HG03460 (cell line): ENCODE data around the gene ISX.
"Not testable (repeated sequence)": the region's sequence is repeated elsewhere in the genome, so short reads cannot be mapped to it uniquely, and the experiment has no call there.

ENCODE experiments used
- ATAC-seq: cut with Tn5 transposase; IDR thresholded peaks from one replicate; pipeline ENCODE4 v1.9.1; 2021; ENCODE audit not compliant: unreplicated experiment

ISX gene

GRCh38 chr22:35065796-35066218, at the start of gene ISX:
ISX (plus strand) TSS chr22:35066158; CDS start chr22:35067088, 930 bp downstream.
- no peak for ATAC-seq

DNA sequence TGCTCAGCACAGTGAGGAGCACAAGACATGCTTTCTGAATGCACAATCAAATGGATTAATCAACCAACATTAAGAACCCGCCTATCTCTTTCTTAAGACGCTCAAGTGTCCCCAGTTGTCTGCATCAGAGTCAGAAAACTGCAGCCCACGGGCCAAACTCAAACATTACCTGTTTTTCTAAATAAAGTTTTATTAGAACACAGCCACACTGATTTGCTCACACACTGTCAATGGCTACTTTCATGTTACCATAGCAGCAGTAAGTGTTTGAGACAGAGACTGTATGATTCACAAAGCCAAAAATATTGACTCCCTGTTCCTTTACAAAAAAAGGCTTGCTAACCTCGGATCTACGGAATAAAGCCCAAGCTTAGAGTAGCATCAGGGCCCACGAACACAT, 49.0 kb upstream of the ISX start:
- ATAC-seq, result no peak

DNA sequence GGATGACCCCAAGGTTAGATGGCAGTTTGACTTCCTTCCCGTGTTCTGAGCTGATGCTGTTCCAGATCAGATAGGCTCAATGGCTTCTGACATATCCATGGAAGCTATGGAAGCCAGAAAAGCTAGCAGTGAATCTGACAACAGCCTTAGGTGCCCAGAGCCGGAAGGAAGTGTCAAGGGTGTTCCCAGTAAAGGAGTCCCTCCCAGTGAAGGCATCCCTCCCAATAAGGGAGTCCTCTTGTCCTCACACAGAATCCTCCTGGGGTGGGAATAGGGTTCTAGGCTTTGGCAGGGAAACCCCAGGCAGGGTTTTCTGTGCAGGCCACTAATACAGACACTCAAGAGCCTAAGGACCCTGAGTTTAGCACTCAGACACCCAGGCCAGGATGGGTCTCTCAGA, 47.0 kb upstream of the ISX start:
- no peak for ATAC-seq

- ATAC-seq, result no peak
These were observed 45.4 kb upstream of the ISX start for GRCh38 chr22:35020517-35020916.

DNA sequence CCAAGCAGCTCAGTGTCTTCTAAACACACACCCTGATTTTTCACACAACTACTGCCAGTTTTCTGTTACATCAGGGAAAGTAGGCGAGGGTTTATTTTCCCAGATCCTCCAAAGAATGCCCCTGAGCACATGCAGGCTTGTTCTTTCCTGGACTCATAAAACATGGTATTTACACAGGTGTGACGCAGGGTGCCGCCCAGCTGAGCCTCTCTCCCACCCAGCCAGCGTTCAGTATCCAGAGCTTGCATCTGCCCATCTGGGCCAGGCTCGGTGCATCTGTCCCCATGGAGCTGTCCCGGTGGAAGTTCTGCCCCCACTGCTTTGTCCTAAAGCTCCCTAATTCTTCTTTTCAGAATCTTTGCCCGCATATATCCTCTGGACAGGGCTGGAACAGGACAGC, 44.8 kb upstream of the ISX start:
- no peak for ATAC-seq

DNA sequence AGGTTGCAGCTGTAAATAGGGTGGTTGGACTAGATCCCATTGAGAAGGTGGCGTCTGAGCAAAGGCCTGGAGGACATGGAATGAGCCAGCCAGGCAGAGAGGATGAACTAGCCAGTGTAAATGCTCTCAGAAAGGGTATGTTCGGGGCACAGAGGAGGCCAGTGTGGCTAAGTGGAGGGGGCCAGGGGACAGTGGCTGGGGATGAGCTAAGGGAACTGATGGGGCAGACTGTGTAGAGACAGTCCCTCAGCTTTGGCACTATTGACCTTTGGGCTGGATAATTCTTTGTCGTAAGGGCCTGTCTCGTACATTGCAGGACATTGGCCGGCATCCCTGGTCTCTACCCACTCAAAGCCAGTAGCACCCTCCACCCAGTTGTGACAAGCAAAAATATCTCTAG, 43.7 kb upstream of the ISX start:
- ATAC-seq, result no peak

GRCh38 chr22:35023692-35024363, 42.1 kb upstream of the ISX start:
- no peak for ATAC-seq

GRCh38 chr22:35024364-35024692, 41.6 kb upstream of the ISX start:
- no peak for ATAC-seq

DNA sequence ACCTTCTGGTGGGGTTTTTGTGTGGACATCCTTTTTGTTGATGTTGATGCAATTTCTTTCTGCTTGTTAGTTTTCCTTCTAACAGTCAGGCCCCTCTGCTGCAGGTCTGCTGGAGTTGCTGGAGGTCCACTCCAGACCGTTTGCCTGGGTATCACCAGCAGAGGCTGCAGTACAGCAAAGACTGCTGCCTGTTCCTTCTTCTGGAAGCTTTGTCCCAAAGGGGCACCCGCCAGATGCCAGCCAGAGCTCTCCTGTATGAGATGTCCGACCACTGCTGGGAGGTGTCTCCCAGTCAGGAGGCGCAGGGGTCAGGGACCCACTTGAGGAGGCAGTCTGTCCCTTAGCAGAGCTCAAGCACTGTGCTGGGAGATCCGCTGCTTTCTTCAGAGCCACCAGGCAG, 35.8 kb upstream of the ISX start:
- not testable (repeated sequence) for ATAC-seq

- ATAC-seq, result no peak
These were observed 33.4 kb upstream of the ISX start for GRCh38 chr22:35032571-35032970.

DNA sequence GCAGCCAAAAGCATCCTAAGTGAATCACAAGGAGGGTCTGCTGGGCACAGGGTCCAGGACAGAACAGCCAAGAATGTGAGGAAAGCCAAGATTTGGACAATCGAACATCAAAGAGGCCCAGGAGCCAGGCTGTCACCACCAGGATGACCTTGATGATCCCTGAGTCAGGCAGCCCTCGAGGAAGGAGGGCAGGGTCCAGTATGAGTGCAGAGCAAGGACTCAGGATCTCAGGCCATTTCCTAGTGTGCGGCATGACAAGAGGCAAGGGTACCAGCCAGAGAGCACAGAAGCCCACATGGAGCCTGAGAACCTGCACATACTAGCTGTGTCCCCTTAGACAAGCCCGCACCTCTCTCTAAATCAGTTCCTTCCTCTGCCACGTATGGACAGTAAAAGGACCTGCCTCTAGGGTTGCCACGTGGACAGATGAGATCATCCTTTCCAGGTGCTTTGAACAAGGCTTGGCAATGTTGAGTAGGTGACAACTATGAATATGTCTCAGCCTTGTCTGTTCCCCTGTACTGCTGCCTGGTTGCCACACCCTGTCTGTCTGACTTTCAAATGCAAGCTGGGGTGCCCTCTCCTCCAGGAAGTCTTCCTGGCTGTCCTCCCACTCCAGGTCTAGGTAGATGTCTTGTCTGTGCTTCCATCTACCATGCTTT, 32.2 kb upstream of the ISX start:
- no peak for ATAC-seq

- ATAC-seq, result no peak
These were observed 31.0 kb upstream of the ISX start for GRCh38 chr22:35034963-35035362.

GRCh38 chr22:35037089-35037488, 28.9 kb upstream of the ISX start:
- ATAC-seq, result no peak

DNA sequence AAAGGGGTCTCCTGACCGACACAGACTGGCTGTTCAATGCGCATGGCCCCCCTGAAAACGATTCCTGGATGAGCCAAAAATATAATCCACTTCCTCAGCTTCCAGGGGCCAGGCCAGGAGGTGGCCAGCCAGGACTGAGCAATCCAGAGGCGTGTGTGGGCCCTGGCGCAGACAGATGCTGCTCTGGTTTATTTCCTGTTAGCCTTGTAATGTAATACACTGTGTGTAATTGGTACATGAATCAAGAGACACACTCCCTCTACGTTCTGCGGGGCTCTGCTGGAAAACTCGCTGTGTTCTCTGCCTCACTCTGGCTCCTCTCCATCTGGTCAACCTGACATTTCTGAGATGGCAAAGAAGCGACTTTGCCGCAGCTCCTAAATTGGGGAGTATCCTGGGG, 26.3 kb upstream of the ISX start:
- no peak for ATAC-seq

- ATAC-seq, result no peak
These were observed 22.6 kb upstream of the ISX start for GRCh38 chr22:35043252-35043933.

GRCh38 chr22:35043934-35044319, 22.0 kb upstream of the ISX start:
- no peak for ATAC-seq

GRCh38 chr22:35044607-35045390, 21.2 kb upstream of the ISX start:
- no peak for ATAC-seq

GRCh38 chr22:35045451-35045850, 20.5 kb upstream of the ISX start:
- ATAC-seq, result no peak

DNA sequence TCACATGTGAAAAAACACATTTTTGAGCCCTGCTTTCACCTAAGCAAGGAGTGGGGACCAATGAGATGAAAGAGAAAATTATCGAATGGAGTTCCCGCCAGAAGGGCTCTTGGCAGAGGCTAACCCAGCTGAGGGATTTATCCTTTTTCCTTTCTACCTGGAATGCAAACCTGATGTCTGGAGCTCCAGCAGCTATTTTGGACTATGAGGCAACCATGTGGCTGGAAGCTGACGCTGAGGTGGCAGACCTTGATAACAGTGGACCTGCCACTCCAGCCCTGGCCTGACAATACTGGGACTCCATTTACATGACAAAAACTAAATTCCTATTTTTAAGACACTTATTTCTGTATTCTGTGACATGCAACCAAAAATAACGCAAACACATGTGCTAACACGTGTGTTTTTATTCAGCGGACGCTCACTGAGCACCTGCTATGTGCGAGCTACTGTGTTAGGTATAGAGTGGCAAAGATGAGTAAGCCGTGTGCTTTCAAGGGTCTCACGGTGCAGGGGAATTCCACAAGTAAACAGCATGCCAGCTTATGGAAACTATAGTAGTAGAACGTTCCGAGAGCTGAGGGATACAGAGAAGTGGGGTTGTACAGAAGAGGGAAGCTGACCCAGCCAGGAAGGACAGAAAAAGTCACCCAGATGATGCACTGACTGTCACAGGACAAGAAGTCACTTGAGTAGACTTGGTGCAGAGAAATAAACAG, 19.1 kb upstream of the ISX start:
- ATAC-seq, result no peak

- not testable (repeated sequence) for ATAC-seq
These were observed 15.9 kb upstream of the ISX start for GRCh38 chr22:35050038-35050437.

DNA sequence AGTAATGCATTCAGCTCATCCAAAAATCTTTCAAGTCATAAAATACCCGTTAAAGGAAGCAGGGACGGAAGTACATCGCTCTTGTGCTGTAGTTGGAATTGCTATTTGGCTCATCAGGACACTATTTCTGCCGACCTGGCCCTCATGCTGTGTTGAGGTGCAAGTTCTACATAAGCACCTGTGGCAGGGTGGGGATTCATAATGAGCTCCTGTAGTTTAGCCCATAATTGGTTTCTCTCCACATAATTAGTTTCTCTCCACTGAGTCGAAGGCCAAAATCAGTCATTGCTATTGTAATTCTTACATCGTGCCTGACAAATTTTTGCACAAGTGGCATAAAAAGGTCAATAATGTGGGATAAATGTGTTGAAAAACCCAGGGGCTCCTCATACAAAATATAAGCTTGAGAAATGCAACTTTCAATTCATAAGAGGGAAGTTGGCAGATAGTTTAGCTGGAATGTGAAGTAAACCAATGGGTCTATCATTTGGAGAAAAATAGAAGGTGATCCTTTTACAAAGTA, 14.9 kb upstream of the ISX start:
- no peak for ATAC-seq
